ENCODE data around the gene PRR32.
"Not testable (repeated sequence)": the region's sequence is repeated elsewhere in the genome, so short reads cannot be mapped to it uniquely, and the experiment has no call there.

The PRR32 gene, protein sequence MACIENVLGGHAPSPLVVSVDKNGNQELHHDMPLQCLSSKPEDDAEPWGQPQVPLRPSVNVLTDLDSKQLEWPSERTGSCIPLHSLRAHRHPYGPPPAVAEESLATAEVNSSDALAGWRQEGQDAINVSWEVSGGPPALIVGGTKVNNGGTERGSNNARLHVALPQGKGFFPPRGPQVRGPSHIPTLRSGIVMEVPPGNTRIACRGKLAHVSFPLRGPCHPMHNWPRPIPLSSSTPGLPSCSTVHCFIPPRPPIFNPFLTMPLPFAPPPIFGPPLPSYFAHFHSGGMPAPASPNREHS

GRCh38 chrX:126819429-126819828 is at the start of gene PRR32:
TSS of gene PRR32 (plus strand) at chrX:126819729. CDS start at chrX:126819844, 115 bp downstream.
- DNase-seq, result no peak

DNA sequence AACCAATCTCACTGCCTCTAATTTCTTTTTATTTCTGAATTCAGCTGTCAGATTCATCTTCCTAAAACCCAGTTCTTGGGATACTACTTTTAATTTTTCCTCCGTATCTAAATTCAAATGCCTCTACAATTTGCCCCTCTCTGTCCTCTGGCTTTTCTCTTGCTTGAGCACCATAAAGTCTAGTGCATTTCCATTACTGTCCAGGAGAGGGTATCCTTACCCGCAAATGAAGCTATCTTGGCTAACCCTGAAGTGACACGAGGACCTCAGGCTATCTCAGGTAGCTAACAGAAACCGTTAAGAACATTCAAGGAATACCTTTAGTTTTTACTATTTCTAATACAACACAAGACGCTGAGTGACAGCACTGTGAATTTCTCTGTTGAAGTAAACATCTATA is 49.4 kb upstream of the PRR32 start:
- no peak for DNase-seq

GRCh38 chrX:126785539-126785938 is 34.0 kb upstream of the PRR32 start:
- DNase-seq, result no peak

- DNase-seq, result no peak
Measured at GRCh38 chrX:126799059-126799458, 20.5 kb upstream of the PRR32 start.

GRCh38 chrX:126806784-126807183 is 12.7 kb upstream of the PRR32 start:
- DNase-seq, result not testable (repeated sequence)

GRCh38 chrX:126815806-126816205 is 3.7 kb upstream of the PRR32 start:
- DNase-seq, result no peak

DNA sequence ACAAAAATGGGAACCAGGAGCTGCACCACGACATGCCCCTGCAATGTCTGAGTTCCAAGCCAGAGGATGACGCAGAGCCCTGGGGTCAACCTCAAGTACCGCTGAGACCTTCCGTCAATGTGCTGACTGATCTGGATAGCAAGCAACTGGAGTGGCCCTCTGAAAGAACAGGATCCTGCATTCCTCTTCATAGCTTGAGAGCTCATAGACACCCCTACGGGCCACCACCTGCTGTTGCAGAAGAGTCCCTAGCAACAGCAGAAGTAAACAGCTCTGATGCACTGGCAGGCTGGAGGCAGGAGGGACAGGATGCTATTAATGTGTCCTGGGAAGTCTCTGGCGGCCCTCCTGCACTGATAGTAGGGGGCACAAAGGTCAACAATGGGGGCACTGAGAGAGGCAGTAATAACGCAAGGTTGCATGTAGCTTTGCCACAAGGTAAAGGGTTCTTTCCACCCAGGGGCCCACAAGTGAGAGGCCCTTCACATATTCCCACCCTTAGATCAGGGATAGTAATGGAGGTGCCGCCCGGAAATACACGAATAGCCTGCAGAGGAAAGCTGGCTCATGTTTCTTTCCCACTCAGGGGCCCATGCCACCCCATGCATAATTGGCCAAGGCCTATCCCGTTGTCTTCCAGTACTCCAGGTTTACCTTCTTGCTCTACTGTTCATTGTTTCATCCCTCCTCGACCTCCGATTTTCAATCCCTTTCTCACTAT is 1.3 kb downstream of the PRR32 start:
- no peak for DNase-seq

GRCh38 chrX:126824338-126825007 is 4.9 kb downstream of the PRR32 start:
- DNase-seq, result no peak

- DNase-seq, result no peak
Measured at GRCh38 chrX:126825566-126826193, 6.2 kb downstream of the PRR32 start.

DNA sequence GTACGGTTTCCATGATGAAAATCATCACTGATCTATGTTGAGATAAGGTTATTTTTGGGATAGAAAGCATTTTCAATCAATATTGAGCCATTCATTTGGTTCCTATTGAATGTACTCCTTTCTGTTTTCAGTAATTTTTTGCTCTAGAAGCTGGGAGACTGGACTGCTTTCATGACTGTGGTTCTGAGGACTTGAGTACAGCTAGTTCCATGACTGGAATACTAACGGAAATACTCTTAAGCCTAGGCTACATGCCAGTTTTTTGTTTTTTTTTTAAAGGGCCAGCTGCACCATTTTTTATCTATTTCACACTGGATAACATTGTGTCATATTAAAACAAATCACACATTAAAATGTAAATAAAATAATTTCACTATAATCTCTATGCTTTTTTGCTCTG is 16.7 kb downstream of the PRR32 start:
- no peak for DNase-seq

- DNase-seq, result no peak
Measured at GRCh38 chrX:126847143-126847542, 27.6 kb downstream of the PRR32 start.

DNA sequence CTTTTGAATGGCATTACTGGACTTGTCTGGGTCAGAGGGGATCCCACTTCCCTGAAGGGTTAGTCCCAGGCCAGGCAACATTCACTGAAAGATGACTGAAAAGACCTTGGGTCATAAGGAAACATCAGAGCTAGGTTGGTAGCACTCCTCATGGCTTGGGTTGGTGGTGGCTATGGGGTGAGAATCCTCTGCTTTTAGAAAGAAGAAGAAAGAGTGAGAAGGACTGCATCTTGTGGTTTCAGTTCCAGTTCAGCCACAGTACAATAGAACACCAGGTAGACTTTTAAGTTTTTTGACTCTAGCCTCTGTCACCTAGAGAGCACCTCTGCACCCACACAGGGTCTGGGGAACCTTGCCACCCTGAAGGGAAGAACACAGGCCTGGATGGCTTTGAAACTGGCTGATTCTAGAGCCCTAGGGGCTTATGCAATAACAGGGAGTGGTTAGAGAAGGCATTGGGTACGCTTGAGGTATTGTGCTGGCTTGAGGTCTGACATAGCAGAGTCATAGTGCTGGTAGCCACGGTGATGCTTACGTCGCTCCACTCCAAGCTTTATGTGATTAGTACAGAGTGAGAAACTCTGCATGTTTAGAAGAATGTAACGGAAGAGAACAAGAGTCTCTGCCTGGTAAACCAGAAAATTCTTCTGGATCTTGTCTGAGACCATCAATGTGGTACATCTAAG is 36.5 kb downstream of the PRR32 start:
- no peak for DNase-seq
